ENCODE data around the gene CGB7.
"Not testable (repeated sequence)": the region's sequence is repeated elsewhere in the genome, so short reads cannot be mapped to it uniquely, and the experiment has no call there.

CGB7 gene

DNA sequence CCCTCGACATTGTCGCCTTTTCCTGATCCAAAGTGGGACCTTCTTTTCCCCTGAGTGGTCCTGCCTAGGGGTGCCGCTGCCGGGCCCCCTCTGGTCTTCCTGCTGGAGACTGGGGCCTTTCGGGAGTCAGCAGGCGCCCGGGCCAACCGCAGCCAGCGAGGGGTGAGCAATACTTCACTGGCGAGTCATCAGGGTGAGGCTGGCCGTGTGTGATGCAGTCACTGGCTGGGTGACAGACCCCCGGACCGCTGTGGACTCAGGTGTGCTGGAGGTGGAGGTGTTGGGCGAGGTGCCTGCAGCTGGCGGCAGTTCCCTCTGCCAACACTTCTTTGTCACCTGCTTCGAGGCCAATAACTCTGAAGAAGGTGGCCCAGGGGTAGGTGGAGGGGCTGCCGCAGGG, 15.4 kb downstream of the CGB7 start:
- DNase-seq (ENCODE audit: low spot score), result no peak

- not testable (repeated sequence) for DNase-seq (ENCODE audit: low spot score)
Measured at GRCh38 chr19:49039736-49040135, 17.8 kb downstream of the CGB7 start.

- not testable (repeated sequence) for DNase-seq (ENCODE audit: low spot score)
Measured at GRCh38 chr19:49038557-49039276, 18.8 kb downstream of the CGB7 start.

DNA sequence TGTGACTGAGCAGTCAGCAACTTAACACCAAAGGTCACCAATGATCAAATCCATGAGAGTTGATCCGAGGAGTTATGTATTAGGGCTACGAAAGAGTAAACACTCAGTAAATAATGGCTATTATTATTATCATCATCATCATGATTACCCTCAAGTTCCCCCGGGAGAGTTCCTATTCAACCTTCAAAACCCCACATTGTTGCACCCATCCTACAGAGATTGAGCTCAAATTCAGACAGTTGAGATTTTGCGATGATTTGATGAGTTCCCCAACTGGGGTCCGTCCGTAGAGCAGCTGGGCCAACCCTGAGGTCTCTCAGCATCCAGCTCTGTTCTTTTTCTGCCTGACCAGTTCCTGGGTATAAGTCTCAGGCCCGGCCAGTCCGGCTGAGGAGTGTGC, 19.4 kb downstream of the CGB7 start:
- not testable (repeated sequence) for DNase-seq (ENCODE audit: low spot score)

DNA sequence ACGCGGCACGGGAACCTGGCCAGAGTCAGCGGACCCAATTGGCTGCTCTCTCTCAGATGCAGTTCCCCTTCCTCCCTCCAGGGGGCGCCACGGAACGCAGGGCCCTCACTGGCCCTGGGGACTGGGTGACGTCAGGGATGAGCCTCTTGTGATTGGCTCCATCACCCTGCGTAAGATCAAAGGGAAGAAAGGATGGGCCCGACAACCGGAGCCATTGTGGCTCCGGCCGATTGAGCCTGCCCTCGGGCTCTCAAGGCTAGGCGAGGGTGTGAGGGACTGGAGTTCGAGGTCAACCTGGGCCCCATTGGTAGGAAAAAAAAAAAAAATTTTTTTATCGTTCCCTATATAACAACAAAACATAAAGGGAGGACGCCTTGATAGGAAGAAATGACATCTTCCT, 20.7 kb downstream of the CGB7 start, which contains the start of gene CGB1:
TSS of gene CGB1 (minus strand) at position 81 of the 400 bp plus-strand sequence. CDS start 184 bp downstream, outside the sequence.
- not testable (repeated sequence) for DNase-seq (ENCODE audit: low spot score)

DNA sequence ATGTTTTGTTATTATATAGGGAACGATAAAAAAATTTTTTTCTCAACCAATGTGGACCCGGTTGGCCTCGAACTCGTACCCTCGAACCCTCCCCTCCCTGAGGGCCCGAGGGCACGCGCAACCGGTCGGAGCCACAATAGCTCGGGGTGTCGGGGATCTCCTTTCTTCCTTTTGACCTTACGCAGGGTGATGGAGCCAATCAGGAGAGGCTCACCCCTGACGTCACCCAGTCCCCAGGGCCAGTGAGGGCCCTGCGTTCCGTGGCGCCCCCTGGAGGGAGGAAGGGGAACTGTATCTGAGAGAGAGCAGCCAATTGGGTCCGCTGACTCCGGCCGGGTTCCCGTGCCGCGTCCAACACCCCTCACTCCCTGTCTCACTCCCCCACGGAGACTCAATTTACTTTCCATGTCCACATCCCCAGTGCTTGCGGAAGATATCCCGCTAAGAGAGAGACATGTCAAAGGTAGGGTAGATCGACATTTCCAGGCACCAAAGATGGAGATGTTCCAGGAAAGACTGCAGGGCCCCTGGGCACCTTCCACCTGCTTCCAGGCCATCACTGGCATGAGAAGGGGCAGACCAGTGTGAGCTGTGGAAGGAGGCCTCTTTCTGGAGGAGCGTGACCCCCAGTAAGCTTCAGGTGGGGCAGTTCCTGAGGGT, 25.8 kb downstream of the CGB7 start, which contains the start of gene CGB2:
TSS of gene CGB2 (plus strand) at position 249 of the 660 bp plus-strand sequence. CDS start at position 455, 206 bp downstream.
- DNase-seq (ENCODE audit: low spot score), result not testable (repeated sequence)

DNA sequence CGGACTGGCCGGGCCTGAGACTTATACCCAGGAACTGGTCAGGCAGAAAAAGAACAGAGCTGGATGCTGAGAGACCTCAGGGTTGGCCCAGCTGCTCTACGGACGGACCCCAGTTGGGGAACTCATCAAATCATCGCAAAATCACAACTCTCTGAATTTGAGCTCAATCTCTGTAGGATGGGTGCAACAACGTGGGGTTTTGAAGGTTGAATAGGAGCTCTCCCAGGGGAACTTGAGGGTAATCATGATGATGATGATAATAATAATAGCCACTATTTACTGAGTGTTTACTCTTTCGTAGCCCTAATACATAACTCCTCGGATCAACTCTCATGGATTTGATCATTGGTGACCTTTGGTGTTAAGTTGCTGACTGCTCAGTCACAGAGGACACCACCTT, 27.2 kb downstream of the CGB7 start:
- not testable (repeated sequence) for DNase-seq (ENCODE audit: low spot score)

GRCh38 chr19:49029749-49030148, 27.8 kb downstream of the CGB7 start:
- DNase-seq (ENCODE audit: low spot score), result not testable (repeated sequence)

DNA sequence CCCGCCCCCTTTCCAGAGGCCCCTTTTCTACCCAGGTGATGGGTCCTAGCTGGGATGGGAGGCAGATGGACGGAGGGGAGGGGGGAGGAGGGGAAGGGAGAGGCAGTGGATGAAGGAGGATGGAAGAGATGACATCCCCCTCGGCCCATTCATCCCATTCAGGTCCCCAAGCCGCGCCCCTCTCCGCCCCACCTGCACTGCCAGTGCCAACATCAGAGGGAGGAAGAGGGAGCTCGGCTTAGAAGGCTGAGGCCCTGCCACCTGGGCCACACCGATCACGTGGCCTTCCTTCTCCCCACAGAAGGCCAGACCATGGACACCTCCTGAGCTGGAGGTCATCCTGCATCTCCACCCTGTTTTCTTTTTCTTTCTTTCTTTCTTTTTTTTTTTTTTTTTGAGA, 28.9 kb downstream of the CGB7 start:
- DNase-seq (ENCODE audit: low spot score), result not testable (repeated sequence)

DNA sequence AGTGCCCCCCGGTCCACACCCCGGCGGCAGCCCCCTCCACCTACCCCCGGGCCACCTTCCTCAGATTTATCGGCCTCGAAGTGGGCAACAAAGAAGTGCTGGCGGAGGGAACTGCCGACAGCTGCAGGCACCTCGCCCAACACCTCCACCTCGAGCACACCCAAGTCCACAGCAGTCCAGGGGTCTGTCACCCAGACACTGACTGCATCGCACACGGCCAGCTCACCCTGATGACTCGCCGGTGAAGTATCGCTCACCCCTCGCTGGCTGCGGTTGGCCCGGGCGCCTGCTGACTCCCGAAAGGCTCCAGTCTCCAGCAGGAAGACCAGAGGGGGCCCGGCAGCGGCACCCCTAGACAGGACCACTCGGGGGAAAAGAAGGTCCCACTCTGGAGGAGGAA, 31.9 kb downstream of the CGB7 start:
- not testable (repeated sequence) for DNase-seq (ENCODE audit: low spot score)

- not testable (repeated sequence) for DNase-seq (ENCODE audit: low spot score)
Measured at GRCh38 chr19:49025088-49025487, 32.5 kb downstream of the CGB7 start.

DNA sequence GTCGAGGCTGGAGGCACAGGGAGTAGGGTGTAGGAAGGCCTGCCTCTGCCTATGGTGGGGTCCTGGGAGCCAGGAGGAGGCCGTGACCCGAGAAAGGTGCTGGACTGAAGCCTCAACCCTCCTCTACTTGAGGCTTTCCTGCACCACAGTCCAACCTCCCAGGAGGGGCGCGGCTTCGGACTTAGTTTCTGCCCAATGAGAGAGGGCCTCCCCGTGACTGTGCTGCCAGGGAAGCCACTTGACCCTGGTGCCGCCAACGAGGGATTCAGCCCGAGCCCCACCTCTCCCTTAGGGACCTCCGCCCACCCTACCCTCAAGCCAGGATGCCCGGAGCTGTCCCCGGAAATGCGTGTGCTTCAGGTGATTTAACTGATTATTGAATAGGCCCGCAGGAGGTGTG, 33.3 kb downstream of the CGB7 start, which contains the start of gene CGB3:
TSS of gene CGB3 (minus strand) at position 101 of the 400 bp plus-strand sequence. CDS start 362 bp downstream, outside the sequence.
- DNase-seq (ENCODE audit: low spot score), result not testable (repeated sequence)

DNA sequence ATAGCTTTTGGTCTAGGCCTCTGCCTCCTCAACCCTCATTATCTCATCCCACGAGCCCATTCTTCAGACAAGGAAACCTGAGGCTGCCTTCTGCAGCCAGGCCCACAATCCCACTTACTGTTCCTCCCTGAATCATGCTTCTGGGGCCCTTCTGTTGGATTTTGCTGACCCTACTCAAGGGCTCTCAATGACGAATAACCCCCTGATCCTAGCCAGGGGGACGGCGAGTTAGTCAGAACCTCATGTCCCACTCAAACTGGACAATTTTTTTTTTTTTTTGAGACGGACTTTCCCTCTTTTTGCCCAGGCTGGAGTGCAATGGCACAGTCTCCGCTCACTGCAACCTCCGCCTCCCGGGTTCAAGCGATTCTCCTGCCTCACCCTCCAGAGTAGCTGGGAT, 35.4 kb downstream of the CGB7 start:
- DNase-seq (ENCODE audit: low spot score), result no peak

GRCh38 chr19:49020931-49021895, 36.3 kb downstream of the CGB7 start:
- no peak for DNase-seq (ENCODE audit: low spot score)

DNA sequence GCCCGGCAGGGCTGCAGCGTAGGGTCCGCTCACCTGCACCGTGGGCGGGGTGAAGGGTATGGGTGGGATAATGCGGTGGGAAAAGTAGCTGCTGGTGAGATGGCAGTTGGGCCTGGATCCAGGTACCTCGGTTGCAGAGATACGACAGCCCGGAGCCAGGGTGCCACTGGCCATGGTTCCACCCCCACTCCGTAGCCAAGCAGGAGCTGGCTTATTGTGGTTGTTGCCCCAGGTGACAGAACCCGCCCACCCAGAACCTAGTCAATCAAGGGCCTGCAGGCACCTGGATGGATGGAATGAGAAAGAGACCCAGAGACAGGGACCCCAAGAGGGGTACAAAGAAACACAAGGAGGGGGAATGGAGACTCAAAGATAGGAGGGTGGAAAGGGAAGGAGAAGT, 37.2 kb downstream of the CGB7 start:
- DNase-seq (ENCODE audit: low spot score), result no peak

GRCh38 chr19:49019242-49019932, 38.2 kb downstream of the CGB7 start:
- DNase-seq (ENCODE audit: low spot score), result no peak

DNA sequence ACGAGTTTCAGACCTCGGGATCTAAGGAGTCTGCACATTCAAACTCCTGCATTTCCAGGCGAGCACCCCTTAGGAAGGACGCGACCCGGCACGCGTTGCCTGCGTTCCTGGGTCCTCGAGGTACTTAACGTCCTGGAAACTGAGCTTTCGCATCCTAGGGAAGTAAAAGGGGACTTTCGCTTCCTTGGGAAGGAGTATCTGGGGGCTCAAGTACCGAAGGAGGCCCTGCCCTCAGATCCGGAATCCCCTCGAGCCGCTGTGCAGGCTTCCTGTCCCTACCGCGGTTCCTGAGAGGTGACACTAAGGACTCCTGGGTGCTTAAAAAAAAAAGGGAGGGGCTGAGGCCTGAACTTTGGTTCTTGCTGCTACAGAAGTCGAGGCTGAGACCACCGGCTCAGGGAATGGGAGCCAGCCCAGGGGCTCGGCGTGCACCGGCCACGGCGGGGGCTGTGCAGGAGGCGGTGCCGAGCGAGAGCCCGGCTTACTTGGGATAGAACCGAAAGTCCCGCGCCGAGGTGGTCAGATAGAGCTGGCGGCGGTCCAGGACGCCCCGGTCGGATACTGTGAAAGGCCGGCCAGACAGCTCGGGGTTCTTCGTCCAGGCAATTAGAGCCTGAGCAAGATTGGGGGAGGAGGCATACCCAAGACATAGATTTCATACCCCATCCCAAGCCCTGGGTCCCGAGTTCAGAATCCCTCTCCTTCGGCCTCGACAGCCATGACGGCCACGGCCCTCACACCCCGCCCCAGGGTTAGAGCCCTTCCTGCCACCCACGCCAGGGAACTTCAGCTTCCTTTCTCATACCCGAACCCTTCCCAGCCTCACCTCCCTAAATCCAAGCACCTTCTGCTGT, 38.9 kb downstream of the CGB7 start:
- not testable (repeated sequence) for DNase-seq (ENCODE audit: low spot score)

DNA sequence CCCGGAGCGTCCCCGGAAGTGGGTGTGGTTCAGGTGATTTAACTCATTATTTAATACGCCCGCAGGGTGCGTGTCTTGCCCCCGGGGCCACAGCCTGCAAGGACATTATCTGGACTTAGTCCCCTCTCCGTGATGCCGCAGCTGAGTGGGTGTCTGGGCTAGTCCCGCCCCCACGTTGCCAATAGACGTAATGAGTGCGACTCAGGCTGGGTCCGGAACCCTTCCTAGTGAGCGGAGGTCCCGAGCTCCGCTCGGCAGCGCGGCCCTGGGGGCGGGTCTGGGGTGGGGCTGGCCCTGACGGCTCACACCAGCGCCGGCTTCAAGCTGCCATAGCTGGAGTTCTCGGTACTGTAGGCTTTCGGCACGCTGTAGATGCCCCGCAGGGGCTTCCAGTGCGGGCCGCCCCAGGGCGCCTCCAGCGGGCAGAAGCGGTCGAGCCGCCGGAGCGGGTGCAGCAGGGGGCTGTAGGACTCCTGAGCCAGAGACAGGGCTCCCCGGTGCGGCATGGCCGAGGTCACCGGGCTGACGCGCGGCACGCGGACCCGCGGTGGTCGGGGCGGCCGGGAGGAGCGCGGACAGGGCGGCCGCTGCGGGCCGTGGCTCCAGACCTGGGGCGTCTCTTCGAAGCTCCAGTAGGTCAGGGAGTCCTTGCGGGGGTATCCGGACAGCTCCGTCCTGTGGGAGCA, 39.7 kb downstream of the CGB7 start:
- no peak for DNase-seq (ENCODE audit: low spot score)

DNA sequence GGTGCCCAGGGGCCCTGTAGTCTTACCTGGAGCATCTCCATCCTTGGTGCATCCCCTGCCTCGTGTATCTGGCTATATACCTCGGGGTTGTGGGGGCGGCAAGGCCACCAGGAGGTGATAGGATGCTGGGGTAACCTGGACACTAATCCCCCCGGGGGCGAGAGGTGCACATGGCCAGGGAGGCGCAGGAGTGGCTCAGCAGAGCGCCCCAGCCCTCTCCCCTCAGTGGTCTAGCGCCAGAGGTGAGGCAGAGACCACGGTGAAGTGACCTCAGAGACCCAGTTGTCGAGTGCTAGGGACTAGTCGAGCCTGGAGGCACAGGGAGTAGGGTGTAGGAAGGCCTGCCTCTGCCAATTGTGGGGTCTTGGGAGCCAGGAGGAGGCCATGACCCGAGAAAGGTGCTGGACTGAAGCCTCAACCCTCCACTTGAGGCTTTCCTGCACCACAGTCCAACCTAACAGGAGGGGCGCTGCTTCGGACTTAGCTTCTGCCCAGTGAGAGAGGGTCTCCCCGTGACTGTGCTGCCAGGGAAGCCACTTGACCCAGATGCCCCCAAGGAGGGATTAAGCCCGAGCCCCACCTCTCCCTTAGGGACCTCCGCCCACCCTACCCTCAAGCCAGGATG, 40.4 kb downstream of the CGB7 start, which contains the start of gene LHB:
TSS of gene LHB (minus strand) at position 51 of the 625 bp plus-strand sequence. CDS start at position 41, 10 bp downstream.
- DNase-seq (ENCODE audit: low spot score), result no peak

Measured in Ammon's horn (tissue), 1 donor.